K562 (cell line): Measurements from ENCODE around the gene IP6K2. TPM values are rescaled to one million over a fixed set of nuclear protein-coding genes. Genes with fewer than 3 reads are reported as not detected.

ENCODE experiments used
- ATAC-seq: fragments of 200-7000 bp; cut with Tn5 transposase; 3 replicates; pipeline ENCODE4 v1.9.1; 2020; ENCODE audit warnings: moderate library complexity
- BruUV-seq: library from RNA; stranded (reverse); fragments of 400-500 nt; replicated peaks from 2 replicates; lab custom pipeline; 2021; lab: Mats Ljungman, UMichigan
- CTCF ChIA-PET: fragments of 300-600 bp; formaldehyde crosslinking; extraction: SDS; loops from one replicate; lab custom pipeline; 2021; ENCODE audit warnings: low intra/inter-chr PET ratio; lab: Yijun Ruan, JAX
- POLR2A ChIA-PET: fragments of 300-600, 350-650 bp; sonication (Branson Sonifier 250); formaldehyde crosslinking; extraction: SDS; loops from one replicate; lab custom pipeline; 2021; ENCODE audit warnings: antibody characterized with exemption, inconsistent platforms; lab: Yijun Ruan, JAX
- DNase-seq, 4 experiments: peaks; one replicate each; pipeline versions ENCODE4 v3.0.0 to v3.0.0-alpha.2; 2011 to 2018; ENCODE audit warnings: low spot score in 3 of 4, mixed read lengths in 3 of 4; ENCODE audit errors: extremely low read depth in 1 of 4
- FAIRE-seq: peaks from 2 replicates; lab custom pipeline; 2011; peaks lifted over from hg19 to GRCh38; lab: Jason Lieb, UNC
- H2AFZ ChIP-seq: 2 replicates; pipeline ENCODE4 v1.6.0; 2011; ENCODE audit warnings: low read depth, low read length, control low read depth, inconsistent platforms
- H3K27ac ChIP-seq: fragments of 200-600 bp; 3 replicates; pipeline ENCODE4 v1.8.0; 2011; ENCODE audit warnings: low read depth, mild to moderate bottlenecking, control low read depth, inconsistent platforms, low read length, moderate library complexity, mixed read lengths; ENCODE audit errors: extremely low read depth
- H3K27me3 ChIP-seq, 2 experiments: fragments of 300-600 bp in 1 of 2; 2 replicates in 1 of 2; 3 replicates in 1 of 2; pipeline versions ENCODE4 v1.6.0 to v1.8.0; 2011; ENCODE audit warnings: inconsistent platforms in 2 of 2, low read length in 2 of 2, mild to moderate bottlenecking in 1 of 2, mixed read lengths in 1 of 2, moderate library complexity in 1 of 2; ENCODE audit not compliant: control insufficient read depth in 2 of 2, insufficient read depth in 2 of 2
- H3K36me3 ChIP-seq: fragments of 300-600 bp; 3 replicates; pipeline ENCODE4 v1.8.0; 2011; ENCODE audit warnings: mild to moderate bottlenecking, low read length, inconsistent platforms; ENCODE audit not compliant: control insufficient read depth, insufficient read depth
- H3K4me1 ChIP-seq, 2 experiments: fragments of 200-600 bp in 1 of 2; replicated peaks in 1 of 2; 2 replicates in 1 of 2; 3 replicates in 1 of 2; pipeline versions ENCODE4 v1.5.1 to v1.8.0; 2011; ENCODE audit warnings: inconsistent platforms in 2 of 2, low read length in 2 of 2, mild to moderate bottlenecking in 1 of 2, mixed read lengths in 1 of 2, moderate library complexity in 1 of 2; ENCODE audit not compliant: control insufficient read depth in 2 of 2, insufficient read depth in 2 of 2
- H3K4me2 ChIP-seq: 2 replicates; pipeline ENCODE4 v1.6.1; 2011; ENCODE audit warnings: low read length, control low read depth, inconsistent platforms, mixed read lengths; ENCODE audit not compliant: insufficient read depth
- H3K4me3 ChIP-seq: fragments of 200-600 bp; sonication (generic), shearing (Covaris generic); 2 replicates; pipeline ENCODE4 v1.5.1; 2016; ENCODE audit warnings: control low read depth, inconsistent platforms
- H3K79me2 ChIP-seq: fragments of 200-600 bp; 3 replicates; pipeline ENCODE4 v1.8.0; 2011; ENCODE audit warnings: low read length, inconsistent platforms; ENCODE audit not compliant: control insufficient read depth, insufficient read depth
- H3K9ac ChIP-seq, 2 experiments: 2 replicates each; pipeline versions ENCODE4 v1.6.0 to v1.6.1; 2011; ENCODE audit warnings: low read depth in 2 of 2, low read length in 2 of 2, control low read depth in 1 of 2, inconsistent platforms in 1 of 2, mild to moderate bottlenecking in 1 of 2, mixed read lengths in 1 of 2; ENCODE audit not compliant: insufficient read depth in 1 of 2
- H3K9me1 ChIP-seq: one replicate; pipeline ENCODE4 v1.6.0; 2011; ENCODE audit warnings: inconsistent platforms, mild to moderate bottlenecking, low read length, moderate library complexity; ENCODE audit not compliant: control insufficient read depth, insufficient read depth
- H3K9me3 ChIP-seq: replicated peaks from 2 replicates; pipeline ENCODE4 v1.5.1; 2011; ENCODE audit warnings: low read depth, low read length, inconsistent platforms; ENCODE audit not compliant: control insufficient read depth, insufficient read depth
- H4K20me1 ChIP-seq: replicated peaks from 2 replicates; pipeline ENCODE4 v1.6.1; 2011; ENCODE audit warnings: low read length, inconsistent platforms, mixed read lengths; ENCODE audit not compliant: control insufficient read depth, insufficient read depth
- HDGF ChIP-seq: fragments of 450-650 bp; IDR thresholded peaks from 2 replicates; pipeline ENCODE4 v1.6.1; 2016
- NBN ChIP-seq: fragments of 450-650 bp; IDR thresholded peaks from 2 replicates; pipeline ENCODE4 v1.6.1; 2016; ENCODE audit warnings: low read depth, mild to moderate bottlenecking
- NFATC3 ChIP-seq: fragments of 450-650 bp; IDR thresholded peaks from 2 replicates; pipeline ENCODE4 v1.6.1; 2017; ENCODE audit warnings: mild to moderate bottlenecking
- NFE2 ChIP-seq: IDR thresholded peaks from 2 replicates; pipeline ENCODE4 v1.6.1; 2014; ENCODE audit warnings: antibody characterized with exemption, low read depth
- ZC3H4 ChIP-seq: sonication (generic); formaldehyde crosslinking; IDR thresholded peaks from 2 replicates; pipeline ENCODE4 v1.9.0; 2021; ENCODE audit warnings: missing genetic modification reagents, borderline replicate concordance
- ZNF121 ChIP-seq: sonication (generic); formaldehyde crosslinking; conservative IDR thresholded peaks from 2 replicates; pipeline ENCODE4 v1.8.0; 2022; ENCODE audit warnings: missing genetic modification reagents
- ZNF184 ChIP-seq: sonication (generic); formaldehyde crosslinking; IDR thresholded peaks from 2 replicates; pipeline ENCODE4 v1.5.0; 2020; ENCODE audit warnings: missing genetic modification reagents
- ZNF586 ChIP-seq: fragments of 450-650 bp; formaldehyde crosslinking; conservative IDR thresholded peaks from 2 replicates; pipeline ENCODE4 v1.4.0; 2020; ENCODE audit warnings: mild to moderate bottlenecking, moderate library complexity
- WGBS: fragments of 100-300 bp; shearing (Covaris generic); methylation state at CpG from one replicate; pipeline ENCODE4 v1.1.6; 2016; ENCODE audit warnings: low coverage, mixed read lengths; ENCODE audit not compliant: insufficient coverage; ENCODE audit errors: missing lambda C conversion rate; 5-methylcytosine and 5-hydroxymethylcytosine counted together
- in situ Hi-C: fragments of 300-500 bp; cut with MboI; formaldehyde crosslinking; loops from 4 replicates; pipeline ENCODE4 v1.15.0; 2018; ENCODE audit warnings: inconsistent platforms, mixed read lengths
- intact Hi-C: fragments of 100-400 bp; cut with micrococcal nuclease; formaldehyde crosslinking; loops from 2 replicates; pipeline ENCODE4 v1.14.2; 2022
- polyA plus RNA-seq, 8 experiments: library from polyadenylated mRNA; depleted of rRNA in 4 of 8; stranded (reverse) in 5 of 8; unstranded in 3 of 8; fragments of >200 nt; fragmentation: Nextera tagmentation in 2 of 8; fragmentation: Illumina TruSeq in 1 of 8; extraction: Ambion mirVana in 2 of 8; extraction: Trizol in 1 of 8; gene quantifications; 2 replicates each; pipeline versions ENCODE4 v1.2.1 to v1.2.3, GENCODE V29; 2011 to 2014; ENCODE audit warnings: inconsistent platforms in 1 of 8, missing spikeins in 1 of 8
- total RNA-seq, 7 experiments: library from RNA; depleted of rRNA in 6 of 7; stranded (reverse); fragments of >200 nt in 6 of 7; fragmentation: Illumina TruSeq in 2 of 7; extraction: Trizol in 2 of 7; gene quantifications; 2 replicates each; pipeline versions ENCODE4 v1.2.1 to v1.2.3, GENCODE V29; 2011 to 2021; ENCODE audit warnings: low replicate concordance in 1 of 7

Gene IP6K2
- total and polyA plus RNA-seq, 9 of the 15 experiments (the other 6 are each of a cell fraction or from before 2014, with no cell fraction given): 19.6 to 78.1 (median 48.0) TPM

GRCh38 chr3:48707157-48707556 is 9.9 kb downstream of the IP6K2 start (continued):
- TF ChIP-seq ZNF586 (no peak), NFE2 (no peak), HDGF (no peak), NFATC3 (no peak)
- TF ChIP-seq, all 486 proteins: peak for 0

GRCh38 chr3:48702320-48702920 is 14.6 kb downstream of the IP6K2 start:
- Histone ChIP-seq H3K9me3 (no peaks in the 10 kb centered on the region), H2AFZ (no peak overlapping the region), H3K4me2 (no peak overlapping the region), H3K4me3 (no peak overlapping the region), H4K20me1 (no peaks in the 10 kb centered on the region; the same call in 1 of the 2 replicates), H3K9ac (no peak overlapping the region), H3K27ac (no peak overlapping the region), H3K9me1 (no peaks in the 10 kb centered on the region), H3K79me2 (peaks cover 88% of the 10 kb centered on the region), H3K4me1 (no peaks in the 10 kb centered on the region; a peak in 1 of 5 replicates)
- ChIA-PET CTCF (no interaction called here), POLR2A (no interaction called here)
- WGBS: 71% methylated on average over 6 of the region's 6 CpGs
- FAIRE-seq (no peak), ATAC-seq (no peak)
- intact Hi-C loops: no loop called here
- TF ChIP-seq ZNF121 (CRISPR knock-in tag) (peak; percentile 21; the same call in 1 of the 2 replicates), NBN (no peak), ZC3H4 (CRISPR knock-in tag) (no peak), ZNF184 (CRISPR knock-in tag) (no peak)
- TF ChIP-seq, all 486 proteins: peak for 1
- H3K36me3 ChIP-seq: peaks cover 43% of the 10 kb centered on the region
- BruUV-seq: no TSS peak
- H3K27me3 ChIP-seq: no peaks in the 10 kb centered on the region
- in situ Hi-C loops: no loop called here
- no peak for DNase-seq
